DMS53 treated with DMSO at 0.1 percent for 48 hours (cell line): ENCODE measurements around the gene TRIB2.

Source experiments
- DNase-seq: peaks from one replicate; lab custom pipeline; 2025; ENCODE audit not compliant: unreplicated experiment; lab: John Stamatoyannopoulos, UW

TRIB2 gene

GRCh38 chr2:12719400-12720277 is 2.9 kb downstream of the TRIB2 start:
- DNase-seq: no peak

- no peak for DNase-seq
Measured at GRCh38 chr2:12720278-12720620, 3.5 kb downstream of the TRIB2 start.

- no peak for DNase-seq
Measured at GRCh38 chr2:12720754-12721378, 4.1 kb downstream of the TRIB2 start.

GRCh38 chr2:12721566-12722446 is 5.1 kb downstream of the TRIB2 start:
- DNase-seq: no peak

- no peak for DNase-seq
Measured at GRCh38 chr2:12722447-12723316, 5.9 kb downstream of the TRIB2 start.

GRCh38 chr2:12723736-12724463 is 7.2 kb downstream of the TRIB2 start:
- no peak for DNase-seq

- no peak for DNase-seq
Measured at GRCh38 chr2:12725233-12726187, 8.8 kb downstream of the TRIB2 start.

GRCh38 chr2:12726271-12726670 is 9.5 kb downstream of the TRIB2 start:
- DNase-seq: no peak

- DNase-seq: no peak
Measured at GRCh38 chr2:12727065-12727464, 10.3 kb downstream of the TRIB2 start.

GRCh38 chr2:12727641-12728040 is 10.9 kb downstream of the TRIB2 start:
- DNase-seq: no peak

- DNase-seq: no peak
Measured at GRCh38 chr2:12728221-12728777, 11.6 kb downstream of the TRIB2 start.

- no peak for DNase-seq
Measured at GRCh38 chr2:12730265-12730664, 13.5 kb downstream of the TRIB2 start.

- DNase-seq: no peak
Measured at GRCh38 chr2:12731701-12732280, 15.1 kb downstream of the TRIB2 start.

- DNase-seq: no peak
Measured at GRCh38 chr2:12732651-12733050, 15.9 kb downstream of the TRIB2 start.

- DNase-seq: no peak
Measured at GRCh38 chr2:12733846-12734245, 17.1 kb downstream of the TRIB2 start.

GRCh38 chr2:12734914-12735654 is 18.3 kb downstream of the TRIB2 start:
- DNase-seq: no peak

- no peak for DNase-seq
Measured at GRCh38 chr2:12737297-12737696, 20.6 kb downstream of the TRIB2 start.
